Measurements from ENCODE around the gene ATP8B3.

Gene ATP8B3

GRCh38 chr19:1858412-1859081 is 46.5 kb upstream of the ATP8B3 start:
- TF ChIP-seq CTCF (IDR thresholded peaks at IDR 0.05; ENCODE audit: insufficient read depth, low read length, missing control alignments), result no peak
- POLR2A ChIA-PET, result no interaction called here
- no peak overlapping the region for H3K4me3 ChIP-seq (ENCODE audit: low read depth, low read length)

GRCh38 chr19:1857648-1858326 is 45.7 kb upstream of the ATP8B3 start:
- DNase-seq (ENCODE audit: low read depth, low spot score), result no peak
- ChIA-PET CTCF (interaction anchor here (1.2 to 2.0 kb wide), 5 partner anchors 8 to 32 kb away, joined by 3 to 17 read pairs (median 4); partner anchors contain the start of gene REXO1), POLR2A (interaction anchor here (0.6 kb wide), 1 partner anchor 589 kb away, joined by 3 read pairs; the partner anchor contains the start of gene CIRBP)
- no peak for TF ChIP-seq CTCF (IDR thresholded peaks at IDR 0.05; ENCODE audit: insufficient read depth, low read length, missing control alignments)
- peak overlapping the region; percentile 56; the same call in 1 of the 2 replicates for H3K4me3 ChIP-seq (ENCODE audit: low read depth, low read length)

More at GRCh38 chr19:1858412-1859081, 46.5 kb upstream of the ATP8B3 start:
- CTCF ChIA-PET, result interaction anchor here (1.2 to 2.0 kb wide), 3 partner anchors 9 to 32 kb away, joined by 4 to 17 read pairs (median 8); partner anchors contain the start of gene REXO1
- DNase-seq (ENCODE audit: low read depth, low spot score), result no peak

- ChIA-PET CTCF (interaction anchor here (0.8 to 2.2 kb wide), 6 partner anchors 8 to 20 kb away, joined by 3 to 17 read pairs (median 6); partner anchors contain the start of gene REXO1), POLR2A (no interaction called here)
- H3K4me3 ChIP-seq (ENCODE audit: low read depth, low read length), result peak overlapping the region; percentile 56
- TF ChIP-seq CTCF (IDR thresholded peaks at IDR 0.05; ENCODE audit: insufficient read depth, low read length, missing control alignments), result no peak
- no peak for DNase-seq (ENCODE audit: low read depth, low spot score)
Measured at GRCh38 chr19:1856698-1857603, 44.9 kb upstream of the ATP8B3 start.

GRCh38 chr19:1856345-1856697 is 44.2 kb upstream of the ATP8B3 start:
- ChIA-PET POLR2A (no interaction called here), CTCF (interaction anchor here (0.8 to 2.2 kb wide), 2 partner anchors 8 to 19 kb away, joined by 5 to 7 read pairs; no protein-coding TSS in a partner anchor)
- H3K4me3 ChIP-seq (ENCODE audit: low read depth, low read length), result peak overlapping the region; percentile 56
- TF ChIP-seq CTCF (IDR thresholded peaks at IDR 0.05; ENCODE audit: insufficient read depth, low read length, missing control alignments), result no peak
- DNase-seq (ENCODE audit: low read depth, low spot score), result no peak

GRCh38 chr19:1855828-1856255 is 43.8 kb upstream of the ATP8B3 start:
- CTCF ChIA-PET, result interaction anchor here (1.3 to 4.1 kb wide), 6 partner anchors 9 to 18 kb away, joined by 3 to 14 read pairs (median 6); no protein-coding TSS in a partner anchor
- POLR2A ChIA-PET, result no interaction called here
- no peak for DNase-seq (ENCODE audit: low read depth, low spot score)
- no peak for TF ChIP-seq CTCF (IDR thresholded peaks at IDR 0.05; ENCODE audit: insufficient read depth, low read length, missing control alignments)
- H3K4me3 ChIP-seq (ENCODE audit: low read depth, low read length), result peak overlapping the region; percentile 56

Data from AG04449 (cell line).